IMR-90 (cell line): ENCODE measurements around the gene FGF7. TPM values are rescaled to one million over a fixed set of nuclear protein-coding genes. Genes with fewer than 3 reads are reported as not detected.

Experiments
- ATAC-seq: fragments of 200-7000 bp; cut with Tn5 transposase; 2 replicates; pipeline ENCODE4 v1.9.1; 2020; ENCODE audit warnings: low read depth, mild to moderate bottlenecking, moderate library complexity
- BruUV-seq: library from RNA; stranded (reverse); fragments of 400-500 nt; replicated peaks from 2 replicates; lab custom pipeline; 2021; lab: Mats Ljungman, UMichigan
- CTCF ChIA-PET: fragments of 300-600 bp; formaldehyde crosslinking; extraction: SDS; loops from one replicate; lab custom pipeline; 2021; ENCODE audit warnings: antibody characterized with exemption; lab: Yijun Ruan, JAX
- POLR2A ChIA-PET: fragments of 300-600 bp; sonication (Branson Sonifier 250); formaldehyde crosslinking; loops from one replicate; lab custom pipeline; 2022; ENCODE audit warnings: antibody characterized with exemption; ENCODE audit not compliant: unreplicated experiment; lab: Charles Lee
- DNase-seq: peaks from one replicate; pipeline ENCODE4 v3.0.0; 2013
- H2AFZ ChIP-seq: replicated peaks from 2 replicates; pipeline ENCODE3; 2013; ENCODE audit warnings: low read length, mild to moderate bottlenecking; ENCODE audit not compliant: poor library complexity
- H2AK5ac ChIP-seq: 2 replicates; pipeline ENCODE4 v1.6.1; 2013; ENCODE audit warnings: low read depth, low read length, inconsistent platforms
- H2AK9ac ChIP-seq: replicated peaks from 2 replicates; pipeline ENCODE3; 2013; ENCODE audit warnings: mild to moderate bottlenecking, low read depth, low read length, moderate library complexity; ENCODE audit not compliant: poor library complexity
- H2BK120ac ChIP-seq: 2 replicates; pipeline ENCODE4 v1.6.1; 2013; ENCODE audit warnings: low read depth, low read length, inconsistent platforms
- H2BK15ac ChIP-seq: 3 replicates; pipeline ENCODE4 v1.6.1; 2013; ENCODE audit warnings: low read depth, low read length, inconsistent platforms
- H2BK20ac ChIP-seq: 2 replicates; pipeline ENCODE4 v1.6.1; 2013; ENCODE audit warnings: low read depth, mild to moderate bottlenecking, inconsistent platforms, low read length, moderate library complexity
- H2BK5ac ChIP-seq: 2 replicates; pipeline ENCODE4 v1.6.1; 2013; ENCODE audit warnings: mild to moderate bottlenecking, low read depth, low read length, inconsistent platforms; ENCODE audit not compliant: poor library complexity, severe bottlenecking
- H3K14ac ChIP-seq: replicated peaks from 2 replicates; pipeline ENCODE4 v1.6.1; 2013; ENCODE audit warnings: low read depth, low read length, inconsistent platforms
- H3K18ac ChIP-seq: 2 replicates; pipeline ENCODE4 v1.6.1; 2013; ENCODE audit warnings: low read depth, low read length, control low read depth
- H3K23ac ChIP-seq: 2 replicates; pipeline ENCODE4 v1.6.1; 2013; ENCODE audit warnings: low read depth, low read length, inconsistent platforms
- H3K27ac ChIP-seq: 2 replicates; pipeline ENCODE4 v1.5.1; 2013; ENCODE audit warnings: mild to moderate bottlenecking, control low read depth, low read length; ENCODE audit not compliant: insufficient read depth
- H3K27me3 ChIP-seq: 2 replicates; pipeline ENCODE4 v1.6.1; 2013; ENCODE audit warnings: low read length; ENCODE audit not compliant: control insufficient read depth, insufficient read depth
- H3K36me3 ChIP-seq: 2 replicates; pipeline ENCODE4 v1.6.1; 2013; ENCODE audit warnings: low read length, mixed read lengths; ENCODE audit not compliant: control insufficient read depth, insufficient read depth
- H3K4ac ChIP-seq: 2 replicates; pipeline ENCODE4 v1.6.1; 2013; ENCODE audit warnings: low read depth, low read length, inconsistent platforms
- H3K4me1 ChIP-seq: 2 replicates; pipeline ENCODE4 v1.6.1; 2013; ENCODE audit warnings: low read length, mixed read lengths; ENCODE audit not compliant: control insufficient read depth, insufficient read depth
- H3K4me2 ChIP-seq: 2 replicates; pipeline ENCODE4 v1.6.1; 2013; ENCODE audit warnings: low read depth, mild to moderate bottlenecking, control low read depth, low read length, moderate library complexity
- H3K4me3 ChIP-seq: 2 replicates; pipeline ENCODE4 v1.5.1; 2013; ENCODE audit warnings: low read depth, mild to moderate bottlenecking, control low read depth, low read length, moderate library complexity; ENCODE audit not compliant: insufficient read depth
- H3K56ac ChIP-seq: 2 replicates; pipeline ENCODE4 v1.6.1; 2013; ENCODE audit warnings: low read length, inconsistent platforms; ENCODE audit not compliant: insufficient read depth; ENCODE audit errors: extremely low read depth
- H3K79me1 ChIP-seq, 2 experiments: 2 replicates each; pipeline ENCODE4 v1.6.1; 2013; ENCODE audit warnings: low read length in 2 of 2, inconsistent platforms in 1 of 2, low read depth in 1 of 2
- H3K9ac ChIP-seq: 2 replicates; pipeline ENCODE4 v1.6.1; 2013; ENCODE audit warnings: low read depth, low read length, control low read depth
- H3K9me1 ChIP-seq: 2 replicates; pipeline ENCODE4 v1.6.1; 2013; ENCODE audit warnings: low read length, inconsistent platforms; ENCODE audit not compliant: insufficient read depth
- H3K9me3 ChIP-seq: 2 replicates; pipeline ENCODE4 v1.6.1; 2013; ENCODE audit warnings: low read length; ENCODE audit not compliant: control insufficient read depth, insufficient read depth
- H4K20me1 ChIP-seq: 2 replicates; pipeline ENCODE4 v1.6.1; 2013; ENCODE audit warnings: low read length, inconsistent platforms; ENCODE audit not compliant: insufficient read depth
- H4K5ac ChIP-seq: 2 replicates; pipeline ENCODE4 v1.6.1; 2013; ENCODE audit warnings: mild to moderate bottlenecking, low read depth, low read length, control low read depth
- H4K8ac ChIP-seq, 2 experiments: 2 replicates each; pipeline ENCODE4 v1.6.1; 2013; ENCODE audit warnings: low read depth in 2 of 2, low read length in 2 of 2, control low read depth in 1 of 2, inconsistent platforms in 1 of 2
- H4K91ac ChIP-seq: 2 replicates; pipeline ENCODE4 v1.6.1; 2013; ENCODE audit warnings: low read depth, low read length, inconsistent platforms; ENCODE audit not compliant: insufficient read depth
- CEBPB ChIP-seq: IDR thresholded peaks from 2 replicates; pipeline ENCODE4 v1.6.1; 2012; ENCODE audit warnings: low read depth, low read length, improper control_type of control experiment
- MAZ ChIP-seq: IDR thresholded peaks from 2 replicates; pipeline ENCODE4 v1.6.1; 2012; ENCODE audit warnings: low read depth, mild to moderate bottlenecking, low read length, improper control_type of control experiment, moderate library complexity, borderline replicate concordance
- MXI1 ChIP-seq: IDR thresholded peaks from 2 replicates; pipeline ENCODE4 v1.6.1; 2012; ENCODE audit warnings: low read depth, mild to moderate bottlenecking, low read length, moderate library complexity, borderline replicate concordance
- RCOR1 ChIP-seq: IDR thresholded peaks from 2 replicates; pipeline ENCODE4 v1.6.1; 2012; ENCODE audit warnings: mild to moderate bottlenecking, low read length, improper control_type of control experiment; ENCODE audit not compliant: insufficient replicate concordance
- WGBS, 2 experiments: methylation state at CpG; one replicate each; pipeline versions ENCODE4 v1.1.5 to v1.1.7; 2013; ENCODE audit warnings: missing lambda C conversion rate in 2 of 2; ENCODE audit not compliant: insufficient read length in 1 of 2; ENCODE audit errors: extremely low coverage in 2 of 2; 5-methylcytosine and 5-hydroxymethylcytosine counted together
- dilution Hi-C: fragments of 300-500 bp; cut with HindIII; formaldehyde crosslinking; loops from one replicate; pipeline ENCODE4 v1.14.3; 2018; ENCODE audit warnings: low sequenced_read_pairs; ENCODE audit not compliant: unreplicated experiment
- in situ Hi-C: fragments of 300-500 bp; cut with MboI; formaldehyde crosslinking; loops from 3 replicates; pipeline ENCODE4 v1.14.3; 2019; ENCODE audit warnings: low sequenced_read_pairs, inconsistent platforms, mixed read lengths
- intact Hi-C: fragments of 100-400 bp; cut with micrococcal nuclease; formaldehyde crosslinking; loops from 2 replicates; pipeline ENCODE4 v1.10.0; 2022
- polyA plus RNA-seq, 3 experiments: library from polyadenylated mRNA; depleted of rRNA; stranded (reverse); fragments of >200 nt; gene quantifications; 2 replicates each; pipeline ENCODE4 v1.2.3, GENCODE V29; 2012; ENCODE audit warnings: low replicate concordance in 1 of 3
- total RNA-seq: library from RNA; depleted of rRNA; stranded (reverse); fragments of >200 nt; gene quantifications from 2 replicates; pipeline ENCODE4 v1.2.3, GENCODE V29; 2012
- TF ChIP-seq, protein P1 (sequence below): conservative IDR thresholded peaks from 2 replicates; pipeline ENCODE4 v1.5.1; 2012; ENCODE audit warnings: mild to moderate bottlenecking, low read depth, low read length, improper control_type of control experiment
- TF ChIP-seq, protein P2 (sequence below): fragments of 150-350 bp; IDR thresholded peaks from 2 replicates; pipeline ENCODE4 v1.6.1; 2016; ENCODE audit warnings: low read depth, mild to moderate bottlenecking, low read length, moderate library complexity, borderline replicate concordance

FGF7 gene
- total and polyA plus RNA-seq, 2 of the 4 experiments (the other 2 are of a cell fraction): 27.3 to 34.8 TPM

DNA sequence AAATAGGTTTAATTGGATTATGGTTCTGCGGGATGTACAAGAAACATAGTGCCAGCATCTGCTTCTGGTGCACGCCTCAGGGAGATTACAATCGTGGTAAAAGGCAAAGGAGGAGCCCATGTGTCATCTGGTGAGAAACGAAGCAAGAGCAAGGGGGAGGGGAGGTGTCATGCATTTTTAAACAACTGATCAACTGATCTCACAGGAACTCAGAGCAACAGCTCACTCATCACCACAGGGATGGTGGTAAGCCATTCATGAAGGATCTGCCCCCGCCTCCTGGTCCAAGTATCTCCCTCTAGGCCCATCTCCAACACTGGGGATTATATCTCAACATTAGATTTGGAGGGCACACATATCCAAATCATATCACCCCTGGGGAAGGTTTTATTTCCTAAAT lies 42.1 kb upstream of the FGF7 start:
- no TSS peak for BruUV-seq
- no peaks in the 10 kb centered on the region for H3K27me3 ChIP-seq
- H2BK120ac ChIP-seq: no peak overlapping the region
- no peaks in the 10 kb centered on the region for H3K36me3 ChIP-seq
- no peaks in the 10 kb centered on the region; the same call in 1 of the 2 replicates for H3K9me1 ChIP-seq
- no peak overlapping the region for H3K14ac ChIP-seq
- H2AK9ac ChIP-seq: no peak overlapping the region
- H3K4me3 ChIP-seq: no peak overlapping the region
- no peak overlapping the region for H3K4me2 ChIP-seq
- H3K9me3 ChIP-seq: no peaks in the 10 kb centered on the region
- H4K20me1 ChIP-seq: no peaks in the 10 kb centered on the region
- dilution Hi-C loops: no loop called here
- no peak overlapping the region for H3K56ac ChIP-seq
- H3K9ac ChIP-seq: no peak overlapping the region
- peaks cover 5% of the 10 kb centered on the region for H3K4me1 ChIP-seq
- H2BK5ac ChIP-seq: no peak overlapping the region
- 88% methylated on average over 1 of the region's 5 CpGs; no CpG with 5 or more reads in 1 of the 2 experiments for WGBS, 2 experiments
- H2BK15ac ChIP-seq: no peak overlapping the region; the same call in 2 of the 3 replicates
- no peak overlapping the region for H2AFZ ChIP-seq
- no peak overlapping the region for H2BK20ac ChIP-seq
- 0 out of 2 replicates have a peak overlapping the region, but pooled peaks have one; percentile 12 for H4K5ac ChIP-seq
- H3K23ac ChIP-seq: no peak overlapping the region
- no peak overlapping the region for H3K4ac ChIP-seq
- DNase-seq (peak; percentile 1), ATAC-seq (no peak)
- no peak overlapping the region for H2AK5ac ChIP-seq
- H3K18ac ChIP-seq: no peak overlapping the region
- in situ Hi-C loops: no loop called here
- TF ChIP-seq MXI1: no peak
- TF ChIP-seq RCOR1: no peak
- TF ChIP-seq, protein P1, sequence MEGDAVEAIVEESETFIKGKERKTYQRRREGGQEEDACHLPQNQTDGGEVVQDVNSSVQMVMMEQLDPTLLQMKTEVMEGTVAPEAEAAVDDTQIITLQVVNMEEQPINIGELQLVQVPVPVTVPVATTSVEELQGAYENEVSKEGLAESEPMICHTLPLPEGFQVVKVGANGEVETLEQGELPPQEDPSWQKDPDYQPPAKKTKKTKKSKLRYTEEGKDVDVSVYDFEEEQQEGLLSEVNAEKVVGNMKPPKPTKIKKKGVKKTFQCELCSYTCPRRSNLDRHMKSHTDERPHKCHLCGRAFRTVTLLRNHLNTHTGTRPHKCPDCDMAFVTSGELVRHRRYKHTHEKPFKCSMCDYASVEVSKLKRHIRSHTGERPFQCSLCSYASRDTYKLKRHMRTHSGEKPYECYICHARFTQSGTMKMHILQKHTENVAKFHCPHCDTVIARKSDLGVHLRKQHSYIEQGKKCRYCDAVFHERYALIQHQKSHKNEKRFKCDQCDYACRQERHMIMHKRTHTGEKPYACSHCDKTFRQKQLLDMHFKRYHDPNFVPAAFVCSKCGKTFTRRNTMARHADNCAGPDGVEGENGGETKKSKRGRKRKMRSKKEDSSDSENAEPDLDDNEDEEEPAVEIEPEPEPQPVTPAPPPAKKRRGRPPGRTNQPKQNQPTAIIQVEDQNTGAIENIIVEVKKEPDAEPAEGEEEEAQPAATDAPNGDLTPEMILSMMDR: no peak
- no peak for TF ChIP-seq MAZ
- TF ChIP-seq CEBPB: no peak
- TF ChIP-seq, protein P2, sequence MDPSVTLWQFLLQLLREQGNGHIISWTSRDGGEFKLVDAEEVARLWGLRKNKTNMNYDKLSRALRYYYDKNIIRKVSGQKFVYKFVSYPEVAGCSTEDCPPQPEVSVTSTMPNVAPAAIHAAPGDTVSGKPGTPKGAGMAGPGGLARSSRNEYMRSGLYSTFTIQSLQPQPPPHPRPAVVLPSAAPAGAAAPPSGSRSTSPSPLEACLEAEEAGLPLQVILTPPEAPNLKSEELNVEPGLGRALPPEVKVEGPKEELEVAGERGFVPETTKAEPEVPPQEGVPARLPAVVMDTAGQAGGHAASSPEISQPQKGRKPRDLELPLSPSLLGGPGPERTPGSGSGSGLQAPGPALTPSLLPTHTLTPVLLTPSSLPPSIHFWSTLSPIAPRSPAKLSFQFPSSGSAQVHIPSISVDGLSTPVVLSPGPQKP: no peak
- no peak overlapping the region for H4K8ac ChIP-seq
- CTCF ChIA-PET: no interaction called here
- H3K79me1 ChIP-seq: no peaks in the 10 kb centered on the region
- H3K27ac ChIP-seq: no peak overlapping the region
- intact Hi-C loops: no loop called here
- POLR2A ChIA-PET: no interaction called here
- no peak overlapping the region for H4K91ac ChIP-seq
